OCI-LY3 (cell line): ENCODE measurements around the gene WHRN.

Experiments
- CTCF ChIP-seq: fragments of 200-600, 300-600 bp; sonication (generic); IDR thresholded peaks from 2 replicates; pipeline ENCODE4 v1.5.1; 2014; ENCODE audit warnings: antibody characterized with exemption, low read length, low read depth
- EZH2phosphoT487 ChIP-seq: fragments of 200-600 bp; shearing (Covaris generic); IDR thresholded peaks from 2 replicates; pipeline ENCODE4 v1.6.1; 2018; ENCODE audit warnings: antibody characterized with exemption, mixed run types, low read depth

GRCh38 chr9:114461468-114461867 is 43.8 kb downstream of the WHRN start:
- no peak for TF ChIP-seq CTCF
- TF ChIP-seq EZH2phosphoT487, result no peak
